GM12875 (cell line): ENCODE data around the gene JAML.

ENCODE experiments used
- H3K4me3 ChIP-seq: one replicate; pipeline ENCODE4 v1.5.1; 2011; ENCODE audit warnings: low read depth, low read length, control low read depth
- CTCF ChIP-seq: IDR thresholded peaks from 2 replicates; pipeline ENCODE4 v1.5.1; 2011; ENCODE audit warnings: low read depth, mild to moderate bottlenecking, control low read depth, inconsistent platforms, low read length, moderate library complexity, borderline replicate concordance; ENCODE audit not compliant: insufficient read depth

Gene JAML

GRCh38 chr11:118157186-118157895 lies 67.5 kb downstream of the JAML start:
- no peak overlapping the region for H3K4me3 ChIP-seq

GRCh38 chr11:118156531-118157185 lies 68.2 kb downstream of the JAML start:
- no peak overlapping the region for H3K4me3 ChIP-seq
- TF ChIP-seq CTCF = no peak

More at GRCh38 chr11:118157186-118157895, 67.5 kb downstream of the JAML start:
- no peak for TF ChIP-seq CTCF

GRCh38 chr11:118155776-118156530 lies 68.9 kb downstream of the JAML start:
- no peak for TF ChIP-seq CTCF
- no peak overlapping the region for H3K4me3 ChIP-seq

- no peak overlapping the region for H3K4me3 ChIP-seq
- no peak for TF ChIP-seq CTCF
Observed at GRCh38 chr11:118154641-118155040, 70.2 kb downstream of the JAML start.

- TF ChIP-seq CTCF = no peak
- no peak overlapping the region for H3K4me3 ChIP-seq
Observed at GRCh38 chr11:118153976-118154375, 70.8 kb downstream of the JAML start.

- H3K4me3 ChIP-seq = no peak overlapping the region
- no peak for TF ChIP-seq CTCF
Observed at GRCh38 chr11:118153516-118153915, 71.3 kb downstream of the JAML start.
